ENCODE results near the gene CACTIN.
A peak's percentile ranks its signal among the peaks of the same experiment; 100 is the strongest.

Gene CACTIN

GRCh38 chr19:3618144-3618810, 8.3 kb downstream of the CACTIN start:
- peak; percentile 98 for TF ChIP-seq CTCF (IDR thresholded peaks at IDR 0.05)
- H3K4me3 ChIP-seq: peak overlapping the region; percentile 39
- H3K27ac ChIP-seq: peak overlapping the region in 1 of 2 donors; percentile 74
- no peak for DNase-seq (ENCODE audit: low spot score)

- DNase-seq (ENCODE audit: low spot score): no peak
- TF ChIP-seq CTCF (IDR thresholded peaks at IDR 0.05): no peak
- H3K4me3 ChIP-seq: peak overlapping the region; percentile 39
- peak overlapping the region in 1 of 2 donors; percentile 74 for H3K27ac ChIP-seq
These were observed 9.1 kb downstream of the CACTIN start for GRCh38 chr19:3617463-3617862.

- Histone ChIP-seq H3K4me3 (no peak overlapping the region), H3K27ac (no peak overlapping the region)
- no peak for DNase-seq (ENCODE audit: low spot score)
- no peak for TF ChIP-seq CTCF (IDR thresholded peaks at IDR 0.05)
These were observed 11.0 kb downstream of the CACTIN start for GRCh38 chr19:3615524-3616135.

GRCh38 chr19:3614858-3615505, 11.6 kb downstream of the CACTIN start:
- no peak overlapping the region for H3K4me3 ChIP-seq
- TF ChIP-seq CTCF (IDR thresholded peaks at IDR 0.05): no peak
- no peak overlapping the region for H3K27ac ChIP-seq
- DNase-seq (ENCODE audit: low spot score): no peak

- TF ChIP-seq CTCF (IDR thresholded peaks at IDR 0.05): no peak
- no peak for DNase-seq (ENCODE audit: low spot score)
- no peak overlapping the region for H3K4me3 ChIP-seq
- no peak overlapping the region for H3K27ac ChIP-seq
These were observed 12.6 kb downstream of the CACTIN start for GRCh38 chr19:3613818-3614661.

GRCh38 chr19:3612901-3613741, 13.5 kb downstream of the CACTIN start:
- no peak for DNase-seq (ENCODE audit: low spot score)
- no peak for TF ChIP-seq CTCF (IDR thresholded peaks at IDR 0.05)
- H3K4me3 ChIP-seq: no peak overlapping the region
- H3K27ac ChIP-seq: no peak overlapping the region

Measured in coronary artery (tissue), 2 donors.